ENCODE measurements around the gene SCN5A.

GRCh38 chr3:38519651-38520050 is 129.8 kb downstream of the SCN5A start:
- TF ChIP-seq POLR2A (IDR thresholded peaks at IDR 0.05; ENCODE audit: low read depth, low read length) = no peak
- TF ChIP-seq POLR2AphosphoS5 (IDR thresholded peaks at IDR 0.05; ENCODE audit: low read depth, low read length) = no peak

All from GM12891 (cell line).